Measurements from ENCODE around the gene BIRC7.

The BIRC7 gene

DNA sequence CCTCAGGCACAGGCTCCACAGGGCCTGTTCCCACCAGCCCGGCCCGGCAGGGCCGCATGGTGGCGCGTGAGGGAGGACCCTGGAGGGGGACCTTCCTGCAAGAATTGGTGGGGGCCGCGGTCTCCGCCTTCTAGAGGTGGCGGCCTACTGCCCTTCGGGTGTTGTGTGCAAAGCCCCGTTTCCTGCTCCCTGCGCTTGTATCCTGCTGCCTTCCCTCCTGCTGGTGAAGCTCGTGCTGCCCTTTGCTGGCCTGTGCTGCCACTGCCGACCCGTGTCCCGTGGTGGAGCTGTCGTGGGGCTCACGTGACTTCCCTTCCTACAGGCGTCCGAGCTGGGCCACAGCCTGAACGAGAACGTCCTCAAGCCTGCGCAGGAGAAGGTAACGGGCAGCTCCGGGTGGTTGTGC is 48.8 kb downstream of the BIRC7 start:
- DNase-seq, result no peak

DNA sequence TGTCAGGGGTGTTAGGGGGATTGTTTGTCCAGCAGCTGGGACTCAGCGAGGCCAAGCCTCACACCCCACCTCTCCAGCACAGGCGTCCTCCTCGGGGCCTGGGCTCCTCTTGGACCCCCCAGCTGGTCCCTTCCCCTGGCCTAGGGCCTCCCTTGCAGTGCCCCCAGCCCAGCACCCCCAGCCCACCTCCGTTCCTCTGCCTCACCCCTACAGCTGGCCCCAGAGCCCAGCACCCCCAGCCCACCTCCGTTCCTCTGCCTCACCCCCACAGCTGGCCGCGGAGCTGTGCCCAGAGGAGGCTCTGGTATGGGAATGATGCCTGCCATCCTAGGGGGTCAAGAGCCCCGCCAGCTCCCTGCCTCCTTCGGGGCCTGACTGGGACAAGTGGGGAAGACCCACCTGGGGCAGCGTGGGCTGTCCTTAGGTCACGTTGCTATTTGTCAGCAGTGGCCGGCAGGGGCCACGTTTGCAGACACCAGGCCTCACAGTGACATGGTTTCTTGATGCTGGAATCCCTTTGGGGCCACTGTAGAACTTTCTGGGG is 49.3 kb downstream of the BIRC7 start:
- DNase-seq, result no peak

DNA sequence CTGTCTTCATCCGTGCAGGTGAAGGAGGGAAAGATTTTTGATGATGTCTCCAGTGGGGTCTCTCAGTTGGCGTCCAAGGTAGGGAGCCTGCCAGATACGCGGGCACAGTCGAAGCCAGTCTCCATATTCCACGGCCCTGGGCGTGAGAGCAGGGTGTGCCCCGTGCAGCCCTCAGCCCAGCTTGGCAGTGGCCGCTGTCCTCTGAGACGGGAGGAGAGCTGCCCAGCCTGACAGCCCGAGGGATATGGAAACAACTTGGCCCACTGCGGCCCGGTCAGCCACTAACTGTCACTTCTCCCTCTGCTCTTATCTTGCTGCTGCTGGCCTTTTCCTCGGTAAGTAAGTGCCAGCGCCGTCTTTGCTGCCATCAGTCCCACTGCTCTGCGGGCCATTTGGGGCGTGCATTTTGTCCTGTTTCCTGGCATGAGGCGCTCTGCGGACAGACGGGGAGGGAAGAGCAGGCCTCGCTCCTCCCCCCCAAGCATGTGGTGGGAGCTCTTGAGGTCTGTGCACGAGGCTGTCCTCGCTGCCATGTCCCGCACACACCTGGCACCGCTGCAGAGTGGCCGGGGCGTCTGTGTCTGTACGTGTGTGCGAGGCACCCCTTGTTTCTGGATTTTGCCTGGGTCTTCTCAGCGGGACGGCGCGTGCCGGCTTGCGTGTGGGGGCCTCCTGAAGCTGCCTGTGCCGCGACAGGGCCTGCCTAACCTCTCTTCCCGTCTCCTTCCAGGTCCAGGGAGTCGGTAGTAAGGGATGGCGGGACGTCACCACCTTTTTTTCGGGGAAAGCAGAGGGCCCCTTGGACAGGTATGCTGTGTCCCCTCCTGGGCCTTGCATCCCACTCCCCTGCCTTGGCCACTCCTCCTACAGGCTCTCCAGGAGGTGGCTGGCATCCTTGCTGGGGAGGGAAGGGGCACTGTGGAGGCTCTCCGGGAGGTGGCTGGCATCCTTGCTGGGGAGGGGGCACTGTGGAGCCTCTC is 50.2 kb downstream of the BIRC7 start:
- DNase-seq, result no peak

DNA sequence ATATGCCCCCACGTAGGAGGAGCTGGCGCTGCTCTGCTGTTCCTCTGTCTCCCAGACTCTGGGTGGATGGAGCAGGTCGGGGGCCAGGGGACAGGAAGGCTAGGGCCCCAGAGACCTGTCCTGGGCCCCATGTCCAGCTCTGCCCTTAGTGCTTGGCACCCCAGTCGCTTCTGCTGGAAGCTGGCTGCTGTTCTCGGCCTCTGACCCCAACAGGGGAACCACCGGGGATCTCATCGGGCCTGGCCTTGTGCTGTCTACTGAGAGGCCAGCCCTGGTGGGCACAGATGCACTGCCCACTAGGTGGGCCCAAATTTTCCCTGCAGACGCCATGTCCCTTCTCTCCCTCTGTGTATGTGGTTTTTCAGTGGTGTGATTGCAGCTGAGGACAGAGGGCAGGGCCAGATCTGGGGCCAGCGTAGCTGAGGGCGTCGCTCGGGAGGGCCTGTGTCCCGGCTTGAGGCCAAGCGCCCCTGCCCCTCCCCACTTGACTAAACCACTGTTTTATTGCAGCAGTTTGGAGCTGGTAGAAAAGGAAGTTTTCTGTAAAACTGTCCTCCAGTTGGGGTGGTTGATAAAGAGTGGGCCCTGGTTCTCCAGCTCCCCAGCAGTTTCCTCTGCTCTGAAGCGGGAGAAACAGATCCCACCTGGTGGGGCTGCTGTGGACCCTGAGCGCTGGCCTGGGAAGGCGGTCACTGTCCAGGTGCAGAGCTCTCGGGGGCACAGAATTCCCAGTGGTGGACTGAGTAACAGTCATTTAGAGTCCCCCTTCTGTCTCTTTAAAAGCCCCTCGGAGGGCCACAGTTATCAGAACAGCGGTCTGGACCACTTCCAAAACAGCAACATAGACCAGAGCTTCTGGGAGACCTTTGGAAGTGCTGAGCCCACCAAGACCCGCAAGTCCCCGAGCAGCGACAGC is 51.3 kb downstream of the BIRC7 start:
- no peak for DNase-seq

DNA sequence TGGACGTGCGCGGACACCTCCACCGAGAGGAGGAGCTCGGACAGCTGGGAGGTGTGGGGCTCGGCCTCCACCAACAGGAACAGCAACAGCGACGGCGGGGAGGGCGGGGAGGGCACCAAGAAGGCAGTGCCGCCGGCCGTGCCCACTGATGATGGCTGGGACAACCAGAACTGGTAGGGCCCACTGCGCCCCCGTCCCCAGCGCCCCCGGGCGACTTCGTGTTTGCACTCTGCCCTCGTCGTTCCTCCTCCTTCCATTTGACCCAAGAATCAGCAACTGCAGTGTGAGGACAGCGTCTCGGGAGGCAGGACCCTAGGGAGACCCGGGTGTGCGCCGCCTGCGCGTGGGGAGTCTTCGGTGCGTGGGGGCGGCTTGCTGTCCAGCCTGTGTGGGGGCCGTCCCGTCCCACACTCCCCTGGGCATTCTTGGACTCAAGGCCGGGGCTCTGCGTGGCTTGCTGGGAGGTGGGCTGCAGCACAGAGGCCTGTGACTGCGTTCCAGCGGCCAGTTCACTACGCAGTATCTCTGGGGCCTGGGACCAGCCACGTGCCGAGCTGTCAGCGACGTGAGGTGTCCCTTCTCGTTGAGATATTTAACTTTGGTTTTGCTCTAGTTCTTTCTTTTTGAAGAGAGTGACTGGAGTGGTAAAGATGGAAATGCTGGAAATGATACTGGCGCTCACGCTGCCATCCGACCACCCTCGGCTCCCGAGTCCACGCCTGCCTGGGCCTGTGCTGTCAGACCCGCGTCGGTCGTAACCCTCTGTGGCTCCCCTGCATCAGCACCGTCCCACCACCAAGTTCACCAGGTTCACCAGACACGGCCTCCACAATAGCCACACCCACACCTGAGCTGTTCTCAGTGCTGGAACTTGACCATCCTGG is 52.2 kb downstream of the BIRC7 start:
- no peak for DNase-seq

DNA sequence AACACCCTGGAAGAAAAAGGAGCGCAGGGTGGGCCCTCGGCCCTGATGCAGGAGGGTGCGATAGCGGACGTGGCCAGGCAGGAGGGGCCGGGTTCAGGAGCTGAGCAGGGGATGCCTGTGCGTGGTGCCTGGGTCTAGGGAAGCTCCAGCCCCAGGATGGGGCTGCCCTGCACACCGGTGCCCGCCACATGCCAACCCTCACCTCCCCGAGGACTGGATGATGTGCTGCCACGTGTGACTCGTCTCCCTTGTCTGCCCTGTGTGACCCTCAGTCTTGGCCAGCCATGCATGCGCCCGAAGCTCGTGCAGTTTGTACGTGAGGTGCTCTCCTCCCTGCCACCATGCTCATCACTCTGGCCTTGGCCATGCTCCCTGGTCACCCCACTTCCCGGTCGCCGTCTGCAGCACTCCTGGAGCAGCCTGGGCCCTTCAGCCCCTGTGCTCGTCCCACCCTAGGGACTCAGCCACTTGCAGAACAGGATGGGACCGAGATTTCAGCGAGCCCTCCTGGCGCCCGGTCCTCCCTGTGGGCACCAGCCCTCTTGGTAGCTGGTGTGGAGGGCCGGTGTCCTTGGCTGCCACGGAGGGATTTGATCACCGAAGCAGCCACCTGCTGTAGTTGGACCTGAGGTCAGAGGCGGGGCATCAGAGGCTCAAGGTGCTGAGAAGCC is 53.0 kb downstream of the BIRC7 start:
- DNase-seq, result no peak

DNA sequence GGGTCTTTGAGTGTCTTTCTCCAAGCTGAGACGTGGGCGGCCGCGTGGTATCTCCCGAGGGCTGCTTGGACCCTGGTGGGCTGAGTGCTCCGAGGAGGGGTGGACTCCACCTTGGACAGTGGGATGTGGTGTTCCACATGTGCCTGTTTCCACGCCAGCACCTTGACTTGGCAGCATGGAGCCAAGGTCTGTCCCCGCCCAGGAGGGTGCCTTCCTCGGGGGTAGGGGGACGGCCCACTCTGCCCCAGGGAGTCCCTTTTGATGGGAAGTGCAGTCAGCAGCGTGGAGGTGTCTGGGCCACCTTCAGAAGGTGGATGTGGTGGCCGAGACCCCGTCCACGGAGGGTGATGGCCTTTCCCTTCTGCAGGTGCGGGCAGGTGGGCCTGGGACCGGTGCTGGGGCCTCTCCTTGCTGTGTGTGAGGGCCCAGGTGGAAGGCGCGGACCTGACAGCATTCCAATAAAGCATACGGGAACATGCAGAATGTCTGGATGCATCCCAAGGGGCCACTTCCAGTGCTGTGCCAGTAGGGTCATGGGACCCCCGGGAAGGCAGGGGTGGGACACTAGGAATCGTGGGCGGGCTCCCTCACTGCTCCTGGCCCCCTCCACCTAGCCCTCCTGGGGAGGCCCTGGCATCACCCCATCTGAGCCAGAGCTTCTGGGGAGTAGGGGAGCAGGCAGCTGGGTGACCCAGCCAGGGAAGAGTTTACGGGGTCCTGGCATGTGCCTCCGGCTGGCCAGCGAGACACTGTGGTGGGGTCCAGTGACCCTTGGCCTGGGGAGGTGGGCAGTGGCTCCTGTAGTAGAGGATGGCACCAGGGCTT is 53.8 kb downstream of the BIRC7 start:
- DNase-seq, result no peak
